Neuronal stem cell (in vitro differentiated cells): ENCODE results near the gene FAM118A.
"Not testable (repeated sequence)": the region's sequence is repeated elsewhere in the genome, so short reads cannot be mapped to it uniquely, and the experiment has no call there.

Source experiments
- DNase-seq: peaks from one replicate; pipeline ENCODE4 v3.0.0-alpha.2; 2013; ENCODE audit warnings: low spot score
- H2AFZ ChIP-seq: one replicate; pipeline ENCODE4 v1.6.1; 2013; ENCODE audit warnings: mild to moderate bottlenecking, low read length, inconsistent platforms
- H2AK5ac ChIP-seq: 2 replicates; pipeline ENCODE4 v1.6.1; 2013; ENCODE audit warnings: low read depth, mild to moderate bottlenecking, inconsistent platforms, low read length, moderate library complexity, mixed read lengths
- H2BK120ac ChIP-seq: 2 replicates; pipeline ENCODE4 v1.6.1; 2013; ENCODE audit warnings: low read depth, mild to moderate bottlenecking, inconsistent platforms, low read length, moderate library complexity, mixed read lengths
- H2BK12ac ChIP-seq: one replicate; pipeline ENCODE4 v1.6.1; 2013; ENCODE audit warnings: low read length, inconsistent platforms
- H2BK15ac ChIP-seq: 2 replicates; pipeline ENCODE4 v1.6.1; 2013; ENCODE audit warnings: mild to moderate bottlenecking, low read length, inconsistent platforms, mixed read lengths
- H2BK5ac ChIP-seq: one replicate; pipeline ENCODE4 v1.6.1; 2013; ENCODE audit warnings: inconsistent platforms, mild to moderate bottlenecking, low read length, moderate library complexity
- H3K14ac ChIP-seq: one replicate; pipeline ENCODE4 v1.6.1; 2013; ENCODE audit warnings: low read length, inconsistent platforms
- H3K18ac ChIP-seq: 2 replicates; pipeline ENCODE4 v1.6.1; 2013; ENCODE audit warnings: low read length, inconsistent platforms
- H3K23ac ChIP-seq: 2 replicates; pipeline ENCODE4 v1.6.1; 2013; ENCODE audit warnings: low read depth, mild to moderate bottlenecking, mixed read lengths, low read length, inconsistent platforms; ENCODE audit not compliant: poor library complexity
- H3K27ac ChIP-seq: replicated peaks from 3 replicates; pipeline ENCODE4 v1.5.1; 2013; ENCODE audit warnings: low read length, inconsistent platforms
- H3K27me3 ChIP-seq, 3 experiments: 2 replicates each; pipeline ENCODE4 v1.6.1; 2013; ENCODE audit warnings: low read length in 3 of 3, mild to moderate bottlenecking in 2 of 3, inconsistent platforms in 1 of 3, low read depth in 1 of 3, mixed read lengths in 1 of 3, moderate library complexity in 1 of 3; ENCODE audit not compliant: control insufficient read depth in 3 of 3, insufficient read depth in 3 of 3
- H3K36me3 ChIP-seq, 2 donors: replicated peaks in 1 of 2; 2 replicates each; pipeline ENCODE4 v1.6.1; 2013; ENCODE audit warnings: low read length in 2 of 2; ENCODE audit not compliant: control insufficient read depth in 2 of 2, insufficient read depth in 2 of 2
- H3K4ac ChIP-seq: 2 replicates; pipeline ENCODE4 v1.6.1; 2013; ENCODE audit warnings: inconsistent platforms, mild to moderate bottlenecking, low read length, moderate library complexity
- H3K4me1 ChIP-seq, 2 donors: 1 replicate in 1 of 2; 2 replicates in 1 of 2; pipeline ENCODE4 v1.6.1; 2013; ENCODE audit warnings: low read length in 2 of 2, low read depth in 1 of 2; ENCODE audit not compliant: control insufficient read depth in 2 of 2, insufficient read depth in 1 of 2
- H3K4me2 ChIP-seq: one replicate; pipeline ENCODE4 v1.6.1; 2013; ENCODE audit warnings: mild to moderate bottlenecking, low read length, inconsistent platforms; ENCODE audit not compliant: insufficient read depth, poor library complexity, severe bottlenecking
- H3K4me3 ChIP-seq, 2 donors: 2 replicates each; pipeline ENCODE4 v1.5.1; 2013; ENCODE audit warnings: low read length in 2 of 2, mild to moderate bottlenecking in 2 of 2, inconsistent platforms in 1 of 2, moderate library complexity in 1 of 2
- H3K79me1 ChIP-seq: one replicate; pipeline ENCODE4 v1.6.1; 2013; ENCODE audit warnings: low read depth, mild to moderate bottlenecking, inconsistent platforms, low read length, moderate library complexity
- H3K9ac ChIP-seq: one replicate; pipeline ENCODE4 v1.6.1; 2013; ENCODE audit warnings: mild to moderate bottlenecking, low read depth, low read length, inconsistent platforms; ENCODE audit not compliant: poor library complexity
- H3K9me3 ChIP-seq, 2 donors: replicated peaks in 1 of 2; 2 replicates each; pipeline versions ENCODE3 to v1.6.1; 2013; ENCODE audit warnings: low read length in 2 of 2, mild to moderate bottlenecking in 2 of 2, inconsistent platforms in 1 of 2, low read depth in 1 of 2, mixed read lengths in 1 of 2, moderate library complexity in 1 of 2; ENCODE audit not compliant: control insufficient read depth in 2 of 2, insufficient read depth in 1 of 2
- H4K8ac ChIP-seq: one replicate; pipeline ENCODE4 v1.6.1; 2013; ENCODE audit warnings: low read depth, mild to moderate bottlenecking, inconsistent platforms, low read length, moderate library complexity
- H4K91ac ChIP-seq: one replicate; pipeline ENCODE4 v1.6.1; 2013; ENCODE audit warnings: low read length, low read depth, mild to moderate bottlenecking, inconsistent platforms; ENCODE audit not compliant: poor library complexity
- WGBS, 2 donors: extraction: QIAGEN DNeasy Blood & Tissue Kit; methylation state at CpG; one replicate each; pipeline ENCODE4 v1.1.7; 2013; ENCODE audit warnings: missing lambda C conversion rate in 2 of 2, mixed read lengths in 1 of 2; ENCODE audit not compliant: insufficient read length in 2 of 2, insufficient replicate concordance in 1 of 2; ENCODE audit errors: extremely low coverage in 2 of 2; 5-methylcytosine and 5-hydroxymethylcytosine counted together

The FAM118A gene

GRCh38 chr22:45352757-45353156 is 43.0 kb downstream of the FAM118A start:
- not testable (repeated sequence) for H3K4me2 ChIP-seq, H3K4me1 ChIP-seq, H4K91ac ChIP-seq, H2AK5ac ChIP-seq, H2BK15ac ChIP-seq, H4K8ac ChIP-seq, H2BK120ac ChIP-seq, H2AFZ ChIP-seq, H3K79me1 ChIP-seq, H3K14ac ChIP-seq, H2BK12ac ChIP-seq, H3K4ac ChIP-seq, H3K27me3 ChIP-seq, H2BK5ac ChIP-seq, H3K36me3 ChIP-seq, H3K9ac ChIP-seq, H3K4me3 ChIP-seq, H3K18ac ChIP-seq, H3K23ac ChIP-seq, H3K27ac ChIP-seq, DNase-seq, H3K9me3 ChIP-seq
- no CpG with 5 or more reads among the region's 5 CpGs for WGBS, 2 donors

- Histone ChIP-seq H3K23ac (no peak overlapping the region), H3K27ac (no peak overlapping the region), H3K4me1 (peaks cover 0 to 3% of the 10 kb centered on the region in 2 donors), H4K8ac (no peak overlapping the region), H3K4me2 (no peak overlapping the region), H2AK5ac (no peak overlapping the region), H3K14ac (no peak overlapping the region), H2BK12ac (no peak overlapping the region), H3K4me3 (no peak overlapping the region), H2BK120ac (no peak overlapping the region), H3K36me3 (no peaks in the 10 kb centered on the region), H3K4ac (no peak overlapping the region), H2AFZ (no peak overlapping the region), H3K9me3 (no peaks in the 10 kb centered on the region), H3K27me3 (no peaks in the 10 kb centered on the region), H2BK5ac (no peak overlapping the region), H4K91ac (no peak overlapping the region), H3K9ac (no peak overlapping the region), H2BK15ac (no peak overlapping the region), H3K79me1 (no peaks in the 10 kb centered on the region), H3K18ac (no peak overlapping the region)
- no peak for DNase-seq
- no CpG with 5 or more reads among the region's 5 CpGs for WGBS, 2 donors
Observed at GRCh38 chr22:45353786-45354185, 44.1 kb downstream of the FAM118A start.

GRCh38 chr22:45357490-45357889 is 47.8 kb downstream of the FAM118A start:
- no peaks in the 10 kb centered on the region for H3K9me3 ChIP-seq
- no peak overlapping the region for H2BK15ac ChIP-seq
- no peak overlapping the region for H3K14ac ChIP-seq
- H3K79me1 ChIP-seq, result no peaks in the 10 kb centered on the region
- H2AFZ ChIP-seq, result no peak overlapping the region
- no peak overlapping the region for H4K91ac ChIP-seq
- no peak overlapping the region for H3K18ac ChIP-seq
- H4K8ac ChIP-seq, result no peak overlapping the region
- no peaks in the 10 kb centered on the region for H3K36me3 ChIP-seq
- H3K9ac ChIP-seq, result no peak overlapping the region
- peaks cover 0 to 3% (median 0%) of the 10 kb centered on the region in 3 experiments for H3K27me3 ChIP-seq
- no CpG with 5 or more reads among the region's 1 CpG for WGBS, 2 donors
- H3K27ac ChIP-seq, result no peak overlapping the region
- H2AK5ac ChIP-seq, result no peak overlapping the region
- no peak overlapping the region for H2BK120ac ChIP-seq
- H3K4ac ChIP-seq, result no peak overlapping the region
- no peak overlapping the region for H3K23ac ChIP-seq
- H2BK5ac ChIP-seq, result no peak overlapping the region
- no peak overlapping the region for H2BK12ac ChIP-seq
- DNase-seq, result no peak
- H3K4me3 ChIP-seq, result no peak overlapping the region
- H3K4me2 ChIP-seq, result no peak overlapping the region
- peaks cover 0 to 3% of the 10 kb centered on the region in 2 donors for H3K4me1 ChIP-seq

GRCh38 chr22:45358127-45358526 is 48.4 kb downstream of the FAM118A start:
- H3K4ac ChIP-seq, result no peak overlapping the region
- H2BK15ac ChIP-seq, result no peak overlapping the region
- DNase-seq, result no peak
- no peak overlapping the region for H3K4me3 ChIP-seq
- peaks cover 0 to 3% of the 10 kb centered on the region in 2 donors for H3K4me1 ChIP-seq
- no peak overlapping the region for H4K91ac ChIP-seq
- H3K14ac ChIP-seq, result no peak overlapping the region
- no peak overlapping the region for H2AFZ ChIP-seq
- no peak overlapping the region for H3K27ac ChIP-seq
- no peak overlapping the region for H2BK120ac ChIP-seq
- no peak overlapping the region for H2AK5ac ChIP-seq
- no peak overlapping the region for H3K23ac ChIP-seq
- H3K79me1 ChIP-seq, result no peaks in the 10 kb centered on the region
- no peaks in the 10 kb centered on the region for H3K9me3 ChIP-seq
- H3K9ac ChIP-seq, result no peak overlapping the region
- no peak overlapping the region for H3K4me2 ChIP-seq
- WGBS, 2 donors, result no CpG with 5 or more reads among the region's 1 CpG
- H3K18ac ChIP-seq, result no peak overlapping the region
- H2BK12ac ChIP-seq, result no peak overlapping the region
- H3K36me3 ChIP-seq, result no peaks in the 10 kb centered on the region
- no peak overlapping the region for H4K8ac ChIP-seq
- H3K27me3 ChIP-seq, result peaks cover 0 to 4% (median 0%) of the 10 kb centered on the region in 3 experiments
- no peak overlapping the region for H2BK5ac ChIP-seq
